Measurements from ENCODE around the gene JCAD.

Gene JCAD

GRCh38 chr10:30073045-30073766 is 13.8 kb upstream of the JCAD start:
- DNase-seq = no peak

- no peak for DNase-seq
Measured at GRCh38 chr10:30072068-30072467, 12.7 kb upstream of the JCAD start.

DNA sequence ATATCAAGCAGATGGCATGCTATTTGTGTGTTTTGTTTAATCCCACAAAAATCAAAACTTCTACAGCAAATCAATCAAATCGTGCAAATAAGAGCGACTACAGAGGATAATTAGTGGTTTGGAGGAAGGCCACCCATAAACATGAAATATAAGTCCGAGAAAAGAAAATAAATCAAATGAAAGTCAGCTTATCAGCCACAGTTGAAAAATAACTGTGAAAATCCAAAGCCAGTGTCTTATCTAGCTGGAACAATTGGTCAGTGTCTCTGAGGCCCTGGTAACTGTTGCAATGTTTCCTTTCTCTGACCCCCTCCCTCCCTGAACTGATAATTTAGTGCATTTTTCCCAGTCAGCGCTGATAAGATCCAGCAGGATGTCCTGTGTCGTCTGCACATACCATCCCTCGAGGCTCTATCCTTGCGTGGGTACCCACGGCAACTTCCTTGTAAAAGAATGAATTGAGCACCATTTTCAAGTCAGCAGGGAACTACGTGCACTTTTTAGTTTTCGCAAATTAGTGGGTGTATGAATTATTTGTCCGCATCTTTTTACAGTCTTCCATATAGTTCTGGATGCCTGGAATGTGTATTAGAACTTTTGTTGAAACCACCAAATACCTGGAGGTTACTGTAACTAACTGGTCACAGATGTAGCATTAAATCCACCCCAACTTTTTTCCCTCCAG is 10.8 kb upstream of the JCAD start:
- no peak for DNase-seq

GRCh38 chr10:30068492-30069223 is 9.3 kb upstream of the JCAD start:
- no peak for DNase-seq

DNA sequence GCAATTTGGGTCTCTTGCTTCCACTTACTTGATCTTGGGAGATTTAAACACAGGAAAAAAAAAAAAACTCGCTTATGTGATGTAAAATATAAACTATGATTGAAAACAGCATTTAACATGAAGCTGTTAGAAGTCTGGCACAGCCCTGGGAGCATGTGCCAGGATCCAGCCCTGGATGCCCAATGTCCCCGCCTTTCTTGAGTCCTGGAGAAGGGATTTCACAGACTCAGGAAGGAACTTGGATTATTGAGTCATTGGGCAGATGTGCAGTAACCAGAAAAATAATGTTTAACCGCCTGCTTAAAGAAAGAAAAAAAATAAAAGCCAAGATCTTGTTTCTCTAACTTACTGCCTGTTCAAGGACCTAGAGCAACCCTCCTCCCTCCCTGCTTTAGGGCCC is 3.7 kb upstream of the JCAD start:
- DNase-seq = no peak

- no peak for DNase-seq
Measured at GRCh38 chr10:30062582-30062981, 3.2 kb upstream of the JCAD start.

DNA sequence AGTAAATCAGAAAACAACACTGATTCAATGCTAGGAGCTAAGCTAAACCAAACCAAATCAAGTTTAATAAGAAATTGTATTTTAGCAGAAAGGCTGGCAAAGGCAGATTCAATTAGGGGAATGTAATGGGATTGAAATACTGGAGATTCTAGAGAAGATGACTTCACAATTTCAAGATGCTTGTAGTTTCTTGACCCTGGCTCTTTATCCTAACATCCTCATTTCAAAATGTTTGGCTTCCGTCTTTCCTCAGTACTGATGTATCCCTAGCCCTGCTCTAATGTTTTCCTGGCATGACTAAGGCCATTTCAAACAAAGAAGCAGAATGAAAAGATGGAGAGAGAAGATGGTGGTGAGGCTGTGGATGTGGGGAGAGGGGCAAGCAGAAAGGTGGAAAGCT is 2.7 kb upstream of the JCAD start:
- DNase-seq = no peak

GRCh38 chr10:30058570-30059132 is 735 bp downstream of the JCAD start:
- no peak for DNase-seq

DNA sequence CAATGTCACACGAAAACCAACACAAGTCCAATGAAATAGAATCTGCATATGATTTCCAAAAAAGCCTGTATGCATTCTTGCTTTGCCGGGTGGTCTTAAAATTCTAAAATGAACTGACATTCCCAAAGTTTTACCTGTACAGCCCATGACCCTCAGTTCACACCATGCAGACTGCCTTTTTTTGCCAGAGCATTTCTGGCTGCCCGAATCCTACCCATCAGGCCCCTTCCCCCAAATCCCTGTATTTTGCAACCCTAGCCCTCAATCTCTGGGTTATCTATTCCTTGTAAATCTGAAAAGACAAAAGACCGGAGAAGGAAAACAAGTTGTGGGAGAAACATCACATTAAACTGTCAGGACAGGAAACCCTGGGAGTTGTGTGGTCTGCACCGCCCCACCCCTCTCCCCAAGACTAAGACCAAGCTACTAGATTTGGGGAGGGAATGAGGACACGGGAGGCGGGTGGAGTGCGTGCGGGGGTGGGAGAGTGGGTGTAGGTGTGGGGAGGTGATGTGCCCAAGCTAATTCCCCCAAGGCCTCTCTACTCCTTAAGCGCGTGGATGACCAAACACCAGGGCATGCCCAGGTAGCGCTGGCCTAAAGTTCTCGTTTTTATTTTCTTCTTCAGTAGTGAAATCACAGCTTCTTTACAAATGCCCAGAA is 1.4 kb downstream of the JCAD start:
- DNase-seq = no peak

GRCh38 chr10:30057421-30057841 is 2.0 kb downstream of the JCAD start:
- no peak for DNase-seq

DNA sequence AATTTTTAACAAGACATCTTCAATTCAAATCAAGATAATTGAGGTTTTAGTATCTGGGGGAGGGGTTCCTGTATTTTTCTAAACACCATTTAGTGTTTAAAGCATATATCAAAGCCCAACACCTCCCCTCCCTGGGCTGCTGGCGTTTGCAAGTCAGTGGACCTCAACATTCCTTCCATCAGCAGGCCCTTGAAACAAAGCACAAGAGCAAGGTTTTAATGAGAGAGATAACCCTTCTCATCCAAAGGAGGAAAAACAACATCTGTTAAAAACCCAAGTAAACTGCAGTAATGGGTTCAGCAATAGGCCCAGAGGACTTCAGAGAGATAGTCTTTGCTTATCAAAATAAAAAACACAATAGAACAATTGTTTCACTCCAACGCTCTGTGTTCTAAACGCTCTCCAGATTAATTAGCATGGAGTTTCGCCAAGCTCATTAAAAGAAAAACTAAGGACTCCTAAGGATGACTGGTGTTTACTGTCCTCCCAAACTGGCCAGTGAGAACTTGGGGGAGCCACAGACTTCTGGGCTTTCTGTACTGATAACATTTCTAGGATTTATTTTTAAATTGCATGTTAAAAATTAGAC is 2.5 kb downstream of the JCAD start:
- no peak for DNase-seq

DNA sequence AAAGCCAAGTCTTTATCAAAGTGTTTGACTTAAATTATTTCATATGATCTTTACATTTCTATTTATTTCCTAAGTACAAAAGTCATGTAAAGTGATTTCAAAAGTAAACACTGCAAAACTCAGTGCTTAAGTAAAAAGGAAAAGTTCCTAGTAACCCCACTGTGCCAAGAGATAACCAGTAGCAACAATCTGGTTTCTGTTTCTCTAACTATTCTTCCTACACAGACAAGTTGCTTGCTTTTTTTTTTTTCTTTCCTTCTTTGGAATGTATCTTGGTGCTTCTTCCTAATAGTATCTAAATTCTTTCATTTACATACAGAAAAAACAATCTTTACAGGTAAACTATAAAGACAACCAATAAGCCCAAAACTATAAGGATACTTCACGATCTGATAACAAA is 3.1 kb downstream of the JCAD start:
- DNase-seq = no peak

GRCh38 chr10:30055226-30055662 is 4.1 kb downstream of the JCAD start:
- no peak for DNase-seq

- no peak for DNase-seq
Measured at GRCh38 chr10:30052062-30052461, 7.3 kb downstream of the JCAD start.

- no peak for DNase-seq
Measured at GRCh38 chr10:30051220-30051619, 8.2 kb downstream of the JCAD start.

DNA sequence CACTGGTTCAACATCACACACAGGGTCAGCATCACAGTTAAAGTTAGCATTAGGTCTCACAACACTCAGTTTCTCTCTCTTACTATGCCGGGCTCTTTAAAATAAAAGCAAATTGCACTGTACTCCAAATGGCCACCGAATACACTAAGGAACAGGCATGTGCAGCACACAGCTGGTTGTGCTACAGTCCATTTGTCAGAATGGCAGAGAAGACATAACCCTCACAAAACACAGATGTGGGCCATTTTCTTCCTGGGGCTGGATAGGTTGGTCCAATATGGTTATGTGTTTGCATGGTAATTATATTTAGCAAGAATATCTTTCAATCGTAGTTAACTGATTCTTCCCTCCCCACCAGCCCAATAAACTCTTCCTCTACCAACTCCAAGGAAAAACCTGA is 9.0 kb downstream of the JCAD start:
- DNase-seq = no peak

DNA sequence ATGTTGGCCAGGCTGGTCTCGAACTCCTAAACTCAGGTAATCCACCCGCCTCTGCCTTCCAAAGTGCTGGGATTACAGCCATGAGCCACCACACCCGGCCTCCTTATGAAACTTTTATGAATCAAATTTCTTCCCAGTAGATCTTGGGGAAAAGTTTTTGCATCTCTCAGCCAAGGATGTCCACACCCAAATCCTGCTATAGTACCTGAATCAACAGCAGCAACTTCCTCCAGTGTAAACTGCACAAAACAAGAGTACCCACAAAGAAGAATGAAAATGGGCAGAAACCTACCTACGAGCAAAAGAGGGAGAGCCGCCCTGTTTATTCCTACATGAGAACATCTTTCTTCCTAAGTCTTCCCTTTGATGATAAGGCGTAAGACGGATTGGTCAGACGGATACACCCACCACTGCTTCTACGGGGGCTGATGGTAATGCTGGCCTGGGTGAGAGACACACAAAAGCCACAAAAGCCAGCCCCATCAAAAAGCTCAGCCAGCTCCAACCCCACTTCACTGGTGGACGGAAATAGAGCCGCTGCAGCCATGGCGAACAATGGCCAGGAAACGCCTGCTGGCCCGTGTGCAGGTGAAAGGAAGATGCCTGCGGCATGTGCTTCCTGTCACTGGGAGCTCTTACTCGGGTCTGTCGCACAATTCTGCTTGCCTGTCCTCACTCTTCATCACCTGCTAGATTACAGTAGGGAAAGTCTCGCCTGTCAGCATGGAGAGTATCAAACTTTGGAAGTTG is 10.4 kb downstream of the JCAD start:
- peak in 1 of 5 experiments; percentile 45 for DNase-seq

GRCh38 chr10:30047924-30048531 is 11.4 kb downstream of the JCAD start:
- peak in 1 of 5 experiments; percentile 90 for DNase-seq

- peak in 1 of 5 experiments; percentile 72 for DNase-seq
Measured at GRCh38 chr10:30047430-30047829, 12.0 kb downstream of the JCAD start.

DNA sequence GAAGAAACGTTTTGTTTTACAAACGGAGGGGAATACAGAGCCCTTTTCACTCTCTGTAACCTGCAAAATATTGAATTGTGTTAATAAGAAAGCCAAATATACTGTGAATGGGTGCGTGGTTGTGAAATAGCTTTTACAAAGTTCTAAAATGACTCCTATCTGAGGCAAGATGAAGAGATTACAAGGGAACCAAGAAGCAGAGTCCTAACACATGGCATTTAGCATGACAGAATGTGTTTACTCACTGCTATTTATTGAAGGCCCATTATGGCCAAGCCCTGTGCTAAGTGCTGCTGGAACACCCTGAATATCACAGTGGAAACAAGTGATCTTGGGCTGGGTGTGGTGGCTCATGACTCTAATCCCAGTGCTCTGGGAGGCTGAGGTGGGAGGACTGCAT is 12.9 kb downstream of the JCAD start:
- peak in 1 of 5 experiments; percentile 80 for DNase-seq

GRCh38 chr10:30045961-30046360 is 13.4 kb downstream of the JCAD start:
- DNase-seq = no peak

All from T-helper 2 cell (primary cell).